PC-9 (cell line): ENCODE measurements around the gene MRPL17. TPM values are rescaled to one million over a fixed set of nuclear protein-coding genes. Genes with fewer than 3 reads are reported as not detected.
A peak's percentile ranks its signal among the peaks of the same experiment; 100 is the strongest.
"Not testable (repeated sequence)": the region's sequence is repeated elsewhere in the genome, so short reads cannot be mapped to it uniquely, and the experiment has no call there.

Experiments used
- BruUV-seq: library from RNA; stranded (reverse); fragments of 400-500 nt; replicated peaks from 2 replicates; lab custom pipeline; 2021; lab: Mats Ljungman, UMichigan
- CTCF ChIA-PET: fragments of 300-600 bp; sonication (Branson Sonifier 250); formaldehyde crosslinking; loops from one replicate; lab custom pipeline; 2022; ENCODE audit warnings: antibody characterized with exemption; lab: Charles Lee
- POLR2A ChIA-PET: fragments of 300-600 bp; sonication (Branson Sonifier 250); formaldehyde crosslinking; loops from one replicate; lab custom pipeline; 2022; ENCODE audit warnings: antibody characterized with exemption; ENCODE audit not compliant: unreplicated experiment; lab: Charles Lee
- DNase-seq, 2 experiments: peaks; one replicate each; pipeline versions ENCODE4 v3.0.0 to v3.0.0-alpha.2; 2015 to 2022; ENCODE audit warnings: mixed read lengths in 1 of 2
- H2AFZ ChIP-seq: fragments of 200-600 bp; sonication (generic); 2 replicates; pipeline ENCODE4 v1.8.1; 2017; ENCODE audit warnings: antibody characterized with exemption
- H3F3A ChIP-seq: fragments of 200-600 bp; sonication (generic); 2 replicates; pipeline ENCODE4 v1.8.1; 2017; ENCODE audit warnings: antibody characterized with exemption, mild to moderate bottlenecking, low read depth; ENCODE audit not compliant: insufficient read depth
- H3K27ac ChIP-seq: fragments of 200-600 bp; sonication (generic); 2 replicates; pipeline ENCODE4 v1.6.1; 2016; ENCODE audit warnings: mixed run types
- H3K27me3 ChIP-seq: fragments of 200-600 bp; sonication (generic); 2 replicates; pipeline ENCODE4 v1.6.1; 2016; ENCODE audit warnings: low read depth, mixed run types; ENCODE audit not compliant: insufficient read depth
- H3K36me3 ChIP-seq: fragments of 200-600 bp; sonication (generic); 2 replicates; pipeline ENCODE4 v1.6.1; 2016; ENCODE audit warnings: low read depth, mixed run types
- H3K4me1 ChIP-seq: fragments of 200-600 bp; sonication (generic); replicated peaks from 2 replicates; pipeline ENCODE4 v1.6.1; 2016; ENCODE audit warnings: mixed run types; ENCODE audit not compliant: insufficient read depth
- H3K4me2 ChIP-seq: fragments of 200-600 bp; sonication (generic); 2 replicates; pipeline ENCODE4 v1.6.1; 2017; ENCODE audit warnings: mixed run types
- H3K4me3 ChIP-seq: fragments of 200-600 bp; sonication (generic); 2 replicates; pipeline ENCODE4 v1.6.1; 2016; ENCODE audit warnings: mixed run types
- H3K79me2 ChIP-seq: fragments of 200-600 bp; sonication (generic); 2 replicates; pipeline ENCODE4 v1.6.1; 2017; ENCODE audit warnings: low read depth, mixed run types
- H3K9me2 ChIP-seq: fragments of 200-600 bp; sonication (generic); 2 replicates; pipeline ENCODE4 v1.8.1; 2017; ENCODE audit warnings: mild to moderate bottlenecking; ENCODE audit not compliant: insufficient read depth
- H3K9me3 ChIP-seq: fragments of 200-600 bp; sonication (generic); 2 replicates; pipeline ENCODE4 v1.8.1; 2016; ENCODE audit warnings: low read depth; ENCODE audit not compliant: insufficient read depth
- H4K20me1 ChIP-seq: fragments of 200-600 bp; sonication (generic); 2 replicates; pipeline ENCODE4 v1.8.1; 2017; ENCODE audit not compliant: insufficient read depth
- CTCF ChIP-seq: fragments of 200-600 bp; sonication (generic); conservative IDR thresholded peaks from 2 replicates; pipeline ENCODE4 v1.6.1; 2017; ENCODE audit warnings: mixed run types, antibody characterized with exemption, mild to moderate bottlenecking, moderate library complexity
- EZH2 ChIP-seq: fragments of 200-600 bp; sonication (generic); IDR thresholded peaks from 2 replicates; pipeline ENCODE4 v1.8.0; 2017; ENCODE audit warnings: antibody characterized with exemption, low read depth
- intact Hi-C: fragments of 100-400 bp; cut with micrococcal nuclease; formaldehyde crosslinking; loops from one replicate; pipeline ENCODE4 v1.10.0; 2022; ENCODE audit not compliant: unreplicated experiment
- total RNA-seq: library from RNA; stranded (reverse); gene quantifications from 2 replicates; pipeline ENCODE4 v1.2.3, GENCODE V29; 2021

The MRPL17 gene
- total RNA-seq, 1 experiment from 2014 or later, result 35.5 TPM

GRCh38 chr11:6703247-6704063 is 20.3 kb upstream of the MRPL17 start:
- Histone ChIP-seq H3K4me2 (no peak overlapping the region), H3K4me3 (no peak overlapping the region), H3F3A (no peaks in the 10 kb centered on the region), H3K4me1 (no peaks in the 10 kb centered on the region), H3K9me3 (no peaks in the 10 kb centered on the region), H3K79me2 (no peaks in the 10 kb centered on the region), H2AFZ (no peak overlapping the region), H3K27me3 (no peaks in the 10 kb centered on the region), H4K20me1 (no peaks in the 10 kb centered on the region), H3K27ac (no peak overlapping the region), H3K36me3 (no peaks in the 10 kb centered on the region), H3K9me2 (no peaks in the 10 kb centered on the region)
- peak; percentile 64; the same call in 1 of the 2 replicates for TF ChIP-seq CTCF
- TF ChIP-seq EZH2, result no peak
- intact Hi-C loops, result no loop called here
- ChIA-PET CTCF (no interaction called here), POLR2A (interaction anchor here (0.5 kb wide), 1 partner anchor 91 kb away, joined by 3 read pairs; no protein-coding TSS in a partner anchor)
- BruUV-seq, result no TSS peak
- peak; percentile 25 to 48 for DNase-seq

GRCh38 chr11:6701955-6702354 is 18.8 kb upstream of the MRPL17 start:
- H3K36me3 ChIP-seq, POLR2A ChIA-PET, H3K4me3 ChIP-seq, H3F3A ChIP-seq, H3K4me2 ChIP-seq, H3K27me3 ChIP-seq, H2AFZ ChIP-seq, H3K79me2 ChIP-seq, H3K9me3 ChIP-seq, H3K4me1 ChIP-seq, CTCF ChIA-PET, H4K20me1 ChIP-seq, DNase-seq, H3K9me2 ChIP-seq, intact Hi-C loops, BruUV-seq, H3K27ac ChIP-seq: not testable (repeated sequence)

- Histone ChIP-seq H3K27me3 (no peaks in the 10 kb centered on the region), H3K4me1 (no peaks in the 10 kb centered on the region), H3K9me3 (no peaks in the 10 kb centered on the region), H3K4me2 (no peak overlapping the region), H3K9me2 (no peaks in the 10 kb centered on the region), H3K79me2 (no peaks in the 10 kb centered on the region), H4K20me1 (no peaks in the 10 kb centered on the region), H3K27ac (no peak overlapping the region), H3K36me3 (no peaks in the 10 kb centered on the region), H2AFZ (no peak overlapping the region), H3K4me3 (no peak overlapping the region), H3F3A (no peaks in the 10 kb centered on the region)
- intact Hi-C loops, result no loop called here
- CTCF ChIA-PET, result no interaction called here
- POLR2A ChIA-PET, result no interaction called here
- DNase-seq, result no peak
- no TSS peak for BruUV-seq
- TF ChIP-seq CTCF, result no peak
- TF ChIP-seq EZH2, result no peak
Measured at GRCh38 chr11:6695377-6695776, 12.2 kb upstream of the MRPL17 start.

GRCh38 chr11:6694229-6694535 is 11.0 kb upstream of the MRPL17 start:
- H3K4me2 ChIP-seq, result no peak overlapping the region
- no peaks in the 10 kb centered on the region for H3K4me1 ChIP-seq
- H3K79me2 ChIP-seq, result no peaks in the 10 kb centered on the region
- intact Hi-C loops, result no loop called here
- H3K27ac ChIP-seq, result no peak overlapping the region
- no peaks in the 10 kb centered on the region for H3K36me3 ChIP-seq
- no peaks in the 10 kb centered on the region for H3K9me2 ChIP-seq
- ChIA-PET POLR2A (interaction anchor here (0.6 kb wide), 1 partner anchor 87 kb away, joined by 4 read pairs; no protein-coding TSS in a partner anchor), CTCF (no interaction called here)
- H4K20me1 ChIP-seq, result no peaks in the 10 kb centered on the region
- H3K27me3 ChIP-seq, result no peaks in the 10 kb centered on the region
- no peaks in the 10 kb centered on the region for H3K9me3 ChIP-seq
- TF ChIP-seq EZH2, result no peak
- no peak for TF ChIP-seq CTCF
- no peak for DNase-seq
- no TSS peak for BruUV-seq
- H2AFZ ChIP-seq, result no peak overlapping the region
- no peaks in the 10 kb centered on the region for H3F3A ChIP-seq
- H3K4me3 ChIP-seq, result no peak overlapping the region
